Measurements from ENCODE around the gene VASN. TPM values are rescaled to one million over a fixed set of nuclear protein-coding genes. Genes with fewer than 3 reads are reported as not detected.
"Not testable (repeated sequence)": the region's sequence is repeated elsewhere in the genome, so short reads cannot be mapped to it uniquely, and the experiment has no call there.

VASN gene
- total RNA-seq, 1 experiment from 2014 or later: 4.6 TPM

DNA sequence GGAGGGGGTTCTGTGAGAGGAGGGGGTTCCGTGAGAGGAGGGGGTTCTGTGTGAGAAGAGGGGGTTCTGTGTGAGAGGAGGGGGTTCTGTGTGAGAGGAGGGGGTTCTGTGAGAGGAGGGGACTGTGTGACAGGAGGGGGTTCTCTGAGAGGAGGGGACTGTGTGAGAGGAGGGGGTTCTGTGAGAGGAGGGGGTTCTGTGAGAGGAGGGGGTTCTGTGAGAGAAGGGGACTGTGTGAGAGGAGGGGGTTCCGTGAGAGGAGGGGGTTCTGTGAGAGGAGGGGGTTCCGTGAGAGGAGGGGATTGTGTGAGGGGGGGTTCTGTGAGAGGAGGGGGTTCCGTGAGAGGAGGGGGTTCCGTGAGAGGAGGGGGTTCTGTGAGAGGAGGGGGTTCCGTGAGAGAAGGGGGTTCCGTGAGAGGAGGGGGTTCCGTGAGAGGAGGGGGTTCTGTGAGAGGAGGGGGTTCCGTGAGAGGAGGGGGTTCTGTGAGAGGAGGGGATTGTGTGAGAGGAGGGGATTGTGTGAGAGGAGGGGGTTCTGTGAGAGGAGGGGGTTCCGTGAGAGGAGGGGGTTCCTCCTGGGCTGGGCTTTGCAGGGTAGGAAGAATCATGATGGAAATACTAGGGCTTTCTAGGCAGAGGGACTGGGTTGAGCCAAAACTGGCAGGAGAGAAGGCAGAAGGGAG, 27.2 kb upstream of the VASN start:
- H3K27me3 ChIP-seq (ENCODE audit: control insufficient read depth, insufficient read depth, low read length); H3K4me3 ChIP-seq (ENCODE audit: insufficient read depth, low read depth, low read length); H3K36me3 ChIP-seq (replicated peaks; ENCODE audit: control insufficient read depth, insufficient read depth, low read length); DNase-seq: not testable (repeated sequence)

DNA sequence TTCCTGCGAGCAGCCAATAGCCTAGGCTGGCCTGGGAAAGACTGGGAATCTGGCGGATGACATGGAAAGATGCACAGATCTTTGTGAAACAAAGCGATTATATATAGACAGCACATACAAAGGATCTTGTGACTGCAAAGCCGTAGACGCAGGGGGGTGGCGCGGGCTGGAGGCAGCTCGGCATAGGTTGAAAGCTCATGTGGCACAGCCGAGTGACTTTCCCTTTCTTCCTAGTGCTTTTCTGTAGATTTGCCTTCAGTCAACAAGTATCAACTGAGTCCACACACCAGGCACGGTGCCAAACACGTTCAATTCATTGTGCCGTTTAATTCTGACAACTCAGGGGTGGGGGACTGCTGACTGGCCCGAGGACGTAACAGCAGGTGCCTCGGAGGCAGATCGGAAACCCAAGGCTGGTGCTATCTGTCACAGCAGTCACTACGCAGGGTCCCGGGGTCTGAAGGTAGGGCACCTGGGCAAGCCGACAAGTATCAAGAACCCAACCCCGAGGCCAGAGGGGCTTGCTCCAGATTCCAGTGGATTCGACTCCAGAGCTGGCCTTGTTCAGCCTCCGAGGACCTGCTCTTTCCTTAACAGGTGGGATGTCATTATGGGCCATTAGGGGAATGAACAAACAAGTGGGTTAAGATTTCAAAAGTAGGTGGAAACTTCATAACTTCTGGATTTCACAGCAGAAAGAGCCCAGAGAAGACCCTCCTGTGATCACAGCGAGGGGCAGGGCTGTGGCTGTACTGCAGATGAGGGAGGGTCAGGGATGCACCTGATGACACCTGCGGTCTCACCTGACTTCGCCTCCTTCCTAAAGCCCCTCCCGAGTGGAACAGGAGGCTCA, 26.4 kb upstream of the VASN start:
- DNase-seq: no peak
- H3K27me3 ChIP-seq (ENCODE audit: control insufficient read depth, insufficient read depth, low read length): no peaks in the 10 kb centered on the region
- H3K4me3 ChIP-seq (ENCODE audit: insufficient read depth, low read depth, low read length): no peak overlapping the region
- H3K36me3 ChIP-seq (replicated peaks; ENCODE audit: control insufficient read depth, insufficient read depth, low read length): peaks cover 11% of the 10 kb centered on the region

DNA sequence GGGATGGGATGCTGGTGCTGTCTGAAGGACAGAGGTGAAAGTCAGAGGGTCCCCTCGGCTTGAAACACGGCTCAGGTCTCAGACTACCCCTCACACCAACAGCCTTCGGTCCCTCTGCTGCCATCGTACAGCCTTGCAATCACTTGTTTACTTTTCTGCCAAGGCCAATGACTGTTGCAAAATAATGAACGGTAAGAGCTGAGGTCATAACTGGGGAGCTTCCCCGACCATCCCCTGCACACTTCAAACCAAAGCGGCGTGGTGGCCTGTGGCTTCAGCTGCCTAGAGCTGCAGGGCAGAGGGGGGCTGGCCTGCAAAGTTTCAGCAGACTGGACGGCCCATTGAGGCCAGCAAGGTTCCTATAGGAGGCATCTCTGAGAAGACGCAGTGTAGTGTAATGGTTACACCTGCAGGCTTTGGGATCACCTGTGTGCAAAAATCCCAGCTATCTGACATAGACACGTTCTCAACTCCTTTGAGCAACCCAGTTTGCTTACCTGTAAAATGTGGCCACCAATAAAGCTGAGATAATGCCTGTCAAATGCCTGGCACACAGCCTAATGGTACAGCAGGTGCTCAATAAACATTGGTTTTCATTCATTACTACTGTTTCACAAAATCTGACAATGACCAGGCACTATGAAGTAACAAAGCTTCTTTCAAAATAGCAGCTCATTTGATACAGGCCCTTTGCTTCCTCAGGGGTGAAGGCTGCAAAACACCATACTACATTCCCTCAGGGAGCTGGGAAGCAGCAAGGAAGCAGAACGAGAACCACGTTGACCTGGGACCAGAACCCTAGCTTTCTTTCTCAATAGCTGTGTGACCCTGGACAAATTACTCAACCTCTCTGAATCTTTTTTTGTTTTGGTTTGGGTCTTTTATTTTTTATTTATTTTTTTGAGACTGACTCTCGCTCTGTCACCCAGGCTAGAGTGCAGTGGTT, 25.5 kb upstream of the VASN start:
- Histone ChIP-seq H3K36me3 (replicated peaks; ENCODE audit: control insufficient read depth, insufficient read depth, low read length) (peaks cover 5% of the 10 kb centered on the region), H3K27me3 (ENCODE audit: control insufficient read depth, insufficient read depth, low read length) (no peaks in the 10 kb centered on the region), H3K4me3 (ENCODE audit: insufficient read depth, low read depth, low read length) (no peak overlapping the region)
- no peak for DNase-seq

DNA sequence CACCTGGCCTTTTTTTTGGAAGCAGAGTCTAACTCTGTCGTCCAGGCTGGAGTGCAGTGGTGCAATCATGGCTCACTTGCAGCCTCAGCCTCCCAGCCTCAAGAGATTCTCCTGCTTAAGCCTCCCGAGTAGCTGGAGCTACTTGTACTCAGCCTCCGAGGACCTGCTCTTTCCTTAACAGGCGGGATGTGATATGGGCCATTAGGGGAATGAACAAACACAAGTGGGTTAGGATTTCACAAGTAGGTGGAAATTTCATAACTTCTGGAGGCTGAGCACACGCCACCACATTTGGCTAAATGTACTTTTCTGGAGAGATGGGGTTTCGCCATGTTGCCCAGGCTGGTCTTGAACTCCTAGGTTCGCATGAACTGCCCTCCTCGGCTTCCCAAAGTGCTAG, 24.6 kb upstream of the VASN start:
- Histone ChIP-seq H3K4me3 (ENCODE audit: insufficient read depth, low read depth, low read length) (no peak overlapping the region), H3K36me3 (replicated peaks; ENCODE audit: control insufficient read depth, insufficient read depth, low read length) (peaks cover 4% of the 10 kb centered on the region), H3K27me3 (ENCODE audit: control insufficient read depth, insufficient read depth, low read length) (no peaks in the 10 kb centered on the region)
- DNase-seq: no peak

DNA sequence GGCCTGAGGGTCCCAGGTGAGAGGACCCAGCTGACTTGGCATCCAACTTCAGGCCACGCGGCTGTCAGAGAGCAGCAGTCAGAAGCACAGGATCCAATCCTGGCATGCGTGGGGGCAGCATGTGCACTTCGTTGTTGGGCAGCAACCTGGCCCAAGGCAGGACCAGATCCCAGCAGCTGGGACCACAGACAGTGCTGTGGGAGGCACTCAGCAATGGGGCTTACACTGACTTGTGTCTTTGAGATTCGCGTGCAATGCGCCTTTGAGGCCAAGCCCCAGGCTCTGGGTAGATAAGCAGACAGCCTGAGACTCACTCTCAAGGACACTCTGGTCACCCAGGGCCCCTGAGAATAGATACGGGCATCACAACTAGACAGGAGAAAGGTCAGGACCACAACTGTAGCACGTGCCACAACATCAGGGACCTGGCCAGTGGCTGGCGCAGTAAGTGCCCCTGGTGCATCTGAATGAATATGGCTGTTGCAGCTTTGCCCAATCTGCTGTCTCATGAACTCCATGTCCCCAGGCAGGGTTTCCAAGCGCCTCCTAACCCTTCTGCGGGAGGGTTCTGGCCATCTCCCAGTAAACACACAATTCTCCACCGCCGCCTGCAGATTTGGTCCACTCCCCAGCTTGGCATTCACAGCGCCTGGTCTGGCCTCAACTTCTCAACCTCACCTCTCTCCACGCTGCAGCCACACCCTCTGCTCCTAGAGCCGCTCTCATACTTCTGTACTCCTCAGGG, 23.7 kb upstream of the VASN start:
- Histone ChIP-seq H3K36me3 (replicated peaks; ENCODE audit: control insufficient read depth, insufficient read depth, low read length) (peaks cover 4% of the 10 kb centered on the region), H3K4me3 (ENCODE audit: insufficient read depth, low read depth, low read length) (no peak overlapping the region), H3K27me3 (ENCODE audit: control insufficient read depth, insufficient read depth, low read length) (no peaks in the 10 kb centered on the region)
- no peak for DNase-seq

DNA sequence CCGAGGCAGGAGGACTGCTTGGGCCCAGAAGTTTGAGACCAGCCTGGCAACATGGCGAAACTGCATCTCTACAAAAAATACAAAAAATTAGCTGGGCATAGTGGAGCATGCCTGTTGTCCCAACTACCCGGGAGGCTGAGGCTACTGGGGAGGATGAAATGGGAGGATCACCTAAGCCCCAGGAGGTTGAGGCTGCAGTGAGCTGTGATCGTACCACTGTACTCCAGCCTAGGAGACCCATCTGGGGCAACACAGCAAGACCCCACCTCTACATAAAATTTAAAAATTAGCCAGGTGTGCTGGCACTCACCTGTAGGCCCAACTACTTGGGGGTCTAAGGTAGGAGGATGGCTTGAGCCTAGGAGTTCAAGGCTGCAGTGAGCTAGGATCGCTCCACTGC, 22.3 kb upstream of the VASN start:
- no peak for DNase-seq
- Histone ChIP-seq H3K27me3 (ENCODE audit: control insufficient read depth, insufficient read depth, low read length) (no peaks in the 10 kb centered on the region), H3K4me3 (ENCODE audit: insufficient read depth, low read depth, low read length) (no peak overlapping the region), H3K36me3 (replicated peaks; ENCODE audit: control insufficient read depth, insufficient read depth, low read length) (peaks cover 4% of the 10 kb centered on the region)

DNA sequence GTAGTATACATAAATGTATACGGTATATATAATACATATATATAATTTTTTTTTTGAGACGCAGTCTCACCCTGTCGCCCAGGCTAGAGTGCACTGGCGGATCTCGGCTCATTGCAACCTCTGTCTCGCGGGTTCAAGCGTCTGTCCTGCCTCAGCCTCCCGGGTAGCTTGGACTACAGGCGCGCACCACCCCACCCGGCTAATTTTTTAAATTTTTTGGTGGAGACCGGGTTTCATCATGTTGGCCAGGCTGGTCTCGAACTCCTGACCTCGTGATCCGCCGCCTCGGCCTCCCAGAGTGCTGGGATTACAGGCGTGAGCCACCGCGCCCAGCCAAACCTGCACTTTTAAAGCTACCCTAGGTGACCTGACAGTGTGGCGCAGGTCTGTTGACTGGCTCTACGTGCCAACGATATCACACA, 21.3 kb upstream of the VASN start:
- no peak for DNase-seq
- H3K36me3 ChIP-seq (replicated peaks; ENCODE audit: control insufficient read depth, insufficient read depth, low read length): peaks cover 4% of the 10 kb centered on the region
- no peaks in the 10 kb centered on the region for H3K27me3 ChIP-seq (ENCODE audit: control insufficient read depth, insufficient read depth, low read length)
- H3K4me3 ChIP-seq (ENCODE audit: insufficient read depth, low read depth, low read length): peak overlapping the region; percentile 96

DNA sequence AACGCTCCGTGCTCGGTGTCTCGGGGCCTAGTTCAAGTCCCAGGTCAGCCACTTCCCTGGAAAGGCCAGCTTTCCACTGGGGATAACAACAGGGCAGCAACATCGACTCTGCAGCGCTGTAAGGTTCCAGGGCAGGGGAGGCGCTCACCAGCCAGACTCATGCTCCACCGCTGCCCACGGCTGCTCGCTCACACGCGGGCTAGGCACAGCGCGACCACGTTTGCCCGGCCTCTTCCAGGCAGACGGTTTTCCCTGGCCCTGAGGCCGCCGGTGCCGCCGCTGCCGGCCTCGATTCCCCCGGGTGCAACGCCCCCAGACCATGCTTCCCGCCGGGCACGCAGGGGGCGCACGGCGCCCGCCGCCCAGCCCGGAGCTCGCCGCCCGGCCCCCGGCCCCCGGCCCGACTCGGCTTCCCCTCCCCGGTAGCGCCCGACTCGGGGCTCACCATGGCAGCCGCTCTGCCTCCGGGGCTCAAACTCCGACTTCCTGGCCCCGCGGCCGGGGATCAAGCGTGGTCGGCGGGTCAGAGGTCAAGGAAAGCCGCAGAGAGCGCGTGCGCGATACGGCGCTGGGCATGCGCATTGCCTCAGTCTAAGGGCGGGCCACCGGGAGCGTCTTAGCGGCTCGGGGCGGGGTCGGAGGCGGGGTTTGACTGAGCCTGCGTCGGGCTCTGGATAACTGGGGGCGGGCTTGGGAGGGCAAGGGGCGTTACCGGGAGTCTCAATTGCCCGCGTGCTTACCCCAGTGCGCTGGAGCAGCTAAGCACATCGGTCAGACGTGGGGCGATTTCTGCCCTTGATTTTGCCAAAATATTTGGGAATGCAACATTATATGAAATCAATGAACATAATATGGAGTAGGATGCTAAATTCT, 20.6 kb upstream of the VASN start, which contains the start of gene PAM16:
PAM16 (minus strand) TSS at position 535 of the 873 bp plus-strand sequence; CDS start at position 448, 87 bp downstream.
- Histone ChIP-seq H3K36me3 (replicated peaks; ENCODE audit: control insufficient read depth, insufficient read depth, low read length) (peaks cover 3% of the 10 kb centered on the region), H3K27me3 (ENCODE audit: control insufficient read depth, insufficient read depth, low read length) (no peaks in the 10 kb centered on the region), H3K4me3 (ENCODE audit: insufficient read depth, low read depth, low read length) (peak within 1 kb of the TSS; percentile 96)
- peak; percentile 99 for DNase-seq

DNA sequence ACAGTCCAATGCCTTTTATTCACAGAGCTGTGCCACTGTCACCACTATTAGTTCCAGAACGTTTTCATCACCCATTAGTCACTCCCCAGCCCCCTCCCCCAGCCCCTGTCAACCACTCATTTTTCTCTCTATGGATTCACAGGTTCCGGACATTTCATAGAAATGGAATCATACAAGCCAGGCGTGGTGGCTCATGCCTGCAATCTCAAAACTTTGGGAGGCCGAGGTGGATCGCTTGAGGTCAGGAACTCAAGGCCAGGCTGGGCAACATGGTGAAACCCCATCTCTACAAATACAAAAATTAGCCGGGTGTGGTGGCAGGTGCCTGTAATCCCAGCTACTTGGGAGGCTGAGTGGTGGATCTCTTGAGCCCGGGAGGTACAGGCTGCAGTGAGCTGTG, 19.8 kb upstream of the VASN start:
- no peaks in the 10 kb centered on the region for H3K27me3 ChIP-seq (ENCODE audit: control insufficient read depth, insufficient read depth, low read length)
- no peak overlapping the region for H3K4me3 ChIP-seq (ENCODE audit: insufficient read depth, low read depth, low read length)
- no peak for DNase-seq
- peaks cover 3% of the 10 kb centered on the region for H3K36me3 ChIP-seq (replicated peaks; ENCODE audit: control insufficient read depth, insufficient read depth, low read length)

DNA sequence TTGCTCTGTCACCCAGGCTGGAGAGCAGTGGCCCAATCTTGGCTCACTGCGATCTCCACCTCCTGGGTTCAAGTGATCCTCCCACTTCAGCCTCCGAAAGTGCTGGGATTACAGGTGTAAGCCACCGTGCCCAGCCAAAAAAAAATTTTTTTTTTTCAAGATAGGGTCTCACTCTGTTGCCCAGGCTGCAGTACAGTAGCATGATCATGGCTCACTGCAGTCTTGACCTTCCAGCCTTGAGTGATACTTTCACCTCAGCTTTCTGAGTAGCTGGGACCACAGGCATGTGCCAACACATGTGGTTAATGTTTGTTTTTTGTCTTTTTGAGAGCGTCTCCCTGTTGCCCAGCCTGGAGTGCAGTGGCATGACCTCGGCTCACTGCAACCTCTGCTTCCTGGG, 18.8 kb upstream of the VASN start:
- no peak for DNase-seq
- Histone ChIP-seq H3K4me3 (ENCODE audit: insufficient read depth, low read depth, low read length) (no peak overlapping the region), H3K27me3 (ENCODE audit: control insufficient read depth, insufficient read depth, low read length) (no peaks in the 10 kb centered on the region), H3K36me3 (replicated peaks; ENCODE audit: control insufficient read depth, insufficient read depth, low read length) (peaks cover 3% of the 10 kb centered on the region)

DNA sequence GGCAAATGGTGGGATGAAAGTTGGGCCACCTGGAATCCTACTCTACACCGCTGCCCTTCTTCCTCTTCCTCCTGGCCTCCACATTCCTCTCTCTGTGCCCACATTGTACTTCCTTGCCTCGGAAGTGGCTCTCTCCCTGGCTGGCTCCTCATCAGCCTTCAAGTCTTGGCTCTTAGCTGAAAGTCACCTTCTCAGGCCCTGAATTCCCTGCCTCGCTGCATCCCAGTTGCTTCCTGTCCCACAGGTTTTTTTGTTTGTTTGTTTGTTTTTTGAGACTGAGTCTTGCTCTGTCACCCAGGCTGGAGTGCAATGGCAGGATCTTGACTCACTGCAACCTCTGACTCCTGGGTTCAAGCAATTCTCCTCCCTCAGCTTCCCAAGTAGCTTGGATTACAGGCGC, 18.0 kb upstream of the VASN start:
- Histone ChIP-seq H3K4me3 (ENCODE audit: insufficient read depth, low read depth, low read length) (no peak overlapping the region), H3K36me3 (replicated peaks; ENCODE audit: control insufficient read depth, insufficient read depth, low read length) (peaks cover 1% of the 10 kb centered on the region), H3K27me3 (ENCODE audit: control insufficient read depth, insufficient read depth, low read length) (no peaks in the 10 kb centered on the region)
- no peak for DNase-seq

DNA sequence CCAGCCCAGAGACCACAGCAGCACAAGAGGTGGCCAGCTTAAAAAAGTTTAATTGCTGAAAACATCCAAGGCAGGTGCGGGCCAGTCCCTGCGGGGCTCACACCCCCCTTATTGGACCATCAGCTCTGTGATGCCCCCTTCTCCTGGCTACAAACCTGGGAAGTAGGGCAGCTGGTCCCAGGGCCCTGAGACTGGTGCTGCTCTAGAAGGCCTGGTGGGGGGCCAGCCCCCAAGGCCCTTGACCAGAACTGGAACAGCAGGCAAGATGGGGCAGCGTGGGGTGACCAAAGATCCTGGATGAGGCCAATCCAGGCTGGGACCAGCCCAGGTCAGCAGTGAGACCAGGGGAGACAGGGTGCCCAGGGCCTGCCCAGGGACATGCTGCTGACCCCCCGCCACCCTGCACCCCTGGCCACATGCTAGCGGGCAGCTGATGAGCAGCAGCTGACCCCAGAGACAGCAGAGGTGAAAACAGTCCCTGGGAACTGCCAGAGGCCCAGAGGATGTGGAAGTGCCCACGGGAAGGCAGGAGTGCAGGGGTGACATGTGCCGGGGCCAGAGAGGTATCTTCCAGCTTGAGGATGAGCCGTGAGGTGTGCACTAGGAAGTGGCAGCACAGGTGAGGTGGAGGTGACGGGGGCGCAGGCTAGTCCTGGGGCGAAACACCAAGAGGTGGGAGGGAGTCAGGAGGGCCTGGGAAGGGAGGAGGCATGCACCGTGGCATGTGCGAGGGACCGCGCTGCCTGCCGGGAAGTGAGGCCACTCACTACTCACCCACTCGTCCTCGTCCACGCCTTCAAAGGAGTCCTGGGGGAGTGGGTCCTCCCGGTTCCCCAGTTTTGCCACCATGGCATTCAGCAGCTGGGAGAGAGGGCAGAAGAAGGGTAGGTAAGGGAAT, 16.9 kb upstream of the VASN start:
- Histone ChIP-seq H3K36me3 (replicated peaks; ENCODE audit: control insufficient read depth, insufficient read depth, low read length) (no peaks in the 10 kb centered on the region), H3K4me3 (ENCODE audit: insufficient read depth, low read depth, low read length) (no peak overlapping the region), H3K27me3 (ENCODE audit: control insufficient read depth, insufficient read depth, low read length) (no peaks in the 10 kb centered on the region)
- no peak for DNase-seq

Data from H7 (cell line).